LoVo (cell line): Measurements from ENCODE around the gene THAP2.

Experiments
- DNase-seq: peaks from one replicate; pipeline ENCODE4 v3.0.0-alpha.2; 2016; ENCODE audit warnings: low spot score

THAP2 gene

GRCh38 chr12:71663561-71664410 lies at the start of gene THAP2, which contains the start of gene ZFC3H1:
THAP2 (plus strand) TSS chr12:71664301; CDS start chr12:71664510, 209 bp downstream.
ZFC3H1 (minus strand) TSS chr12:71663848; CDS start chr12:71663610, 238 bp downstream.
- DNase-seq = peak; percentile 100

GRCh38 chr12:71621938-71622337 lies 42.2 kb upstream of the THAP2 start:
- no peak for DNase-seq

GRCh38 chr12:71625476-71625875 lies 38.6 kb upstream of the THAP2 start:
- no peak for DNase-seq

DNA sequence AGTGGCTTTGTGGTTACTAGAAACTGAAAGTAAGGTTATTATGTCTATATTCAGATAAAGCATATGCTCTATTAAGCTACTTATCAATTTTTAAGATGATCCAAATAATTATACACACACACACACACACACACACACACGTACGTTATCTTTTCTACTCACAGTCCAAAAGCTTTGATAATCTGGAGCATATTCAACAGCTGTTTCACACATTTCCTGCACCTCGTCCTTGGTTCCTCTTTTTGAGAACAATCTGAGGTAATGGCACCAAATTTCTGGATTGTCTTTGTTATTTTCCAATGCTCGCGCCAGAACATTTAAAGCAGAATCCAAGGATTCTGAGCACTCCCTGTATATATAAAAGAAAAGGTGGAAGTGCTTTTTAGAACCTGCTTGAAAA lies 38.0 kb upstream of the THAP2 start:
- no peak for DNase-seq

DNA sequence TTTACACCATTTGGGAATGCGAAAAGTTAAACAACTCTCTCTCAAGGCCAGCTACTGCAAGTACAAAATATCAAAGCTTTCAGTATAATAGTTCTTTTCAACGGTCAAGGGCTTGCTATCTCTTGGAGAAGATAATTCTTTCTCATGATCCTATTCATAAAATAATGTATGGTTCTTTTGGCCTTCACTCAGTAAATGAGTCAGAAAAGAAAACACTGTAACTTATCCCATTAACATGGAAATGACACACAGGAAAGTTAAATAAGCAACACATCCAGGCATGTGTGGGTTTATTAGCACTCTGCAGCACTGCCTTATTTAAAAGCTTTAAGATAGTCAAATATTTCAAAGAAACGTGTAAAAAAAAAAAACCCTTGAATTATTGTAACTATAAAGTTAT lies 37.3 kb upstream of the THAP2 start:
- DNase-seq = no peak

GRCh38 chr12:71627438-71628002 lies 36.6 kb upstream of the THAP2 start:
- DNase-seq = no peak

- peak; percentile 79 for DNase-seq
These were observed 27.4 kb upstream of the THAP2 start for GRCh38 chr12:71636704-71637115.

DNA sequence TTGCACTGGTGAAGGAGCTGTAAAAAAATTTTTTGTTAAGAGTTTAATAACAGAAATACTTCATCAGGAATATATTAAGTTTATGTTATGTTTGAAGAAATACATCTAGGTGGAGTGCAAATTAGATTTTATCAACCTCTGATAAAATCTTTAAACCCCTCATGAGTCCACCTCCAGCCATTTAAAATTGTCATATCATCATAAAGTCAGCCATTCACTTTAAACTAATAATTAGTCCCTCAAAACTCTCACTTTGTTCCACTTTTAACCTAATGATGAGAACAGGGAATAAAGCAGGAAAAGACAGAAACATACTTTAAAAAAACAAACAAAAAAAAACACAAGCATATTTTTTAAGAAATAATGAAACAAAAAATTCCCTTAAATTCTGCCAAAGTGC lies 25.6 kb upstream of the THAP2 start:
- DNase-seq = no peak

GRCh38 chr12:71639341-71639760 lies 24.8 kb upstream of the THAP2 start:
- no peak for DNase-seq

GRCh38 chr12:71640316-71640715 lies 23.8 kb upstream of the THAP2 start:
- DNase-seq = no peak

DNA sequence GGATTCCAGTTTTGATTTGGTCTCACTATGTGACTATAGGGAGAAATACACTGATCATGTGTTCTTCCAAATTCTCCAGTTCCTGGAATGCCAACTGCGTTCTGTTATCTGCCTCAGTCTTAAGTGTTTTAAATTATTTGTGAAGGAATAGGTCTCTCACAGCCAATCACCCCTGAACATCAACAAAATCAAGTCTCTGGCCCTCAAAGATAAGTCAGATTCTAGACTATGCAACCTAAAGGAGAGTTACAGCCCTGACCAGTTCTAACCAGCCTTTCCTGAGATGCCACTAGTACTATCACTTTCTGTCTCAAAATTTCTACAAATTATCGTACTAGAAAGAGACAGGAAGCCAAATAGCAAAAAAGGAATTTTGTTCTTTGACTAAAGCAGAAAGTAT lies 22.7 kb upstream of the THAP2 start:
- DNase-seq = no peak

- no peak for DNase-seq
These were observed 21.8 kb upstream of the THAP2 start for GRCh38 chr12:71642264-71642663.

GRCh38 chr12:71645268-71645667 lies 18.8 kb upstream of the THAP2 start:
- DNase-seq = no peak

GRCh38 chr12:71646512-71646911 lies 17.6 kb upstream of the THAP2 start:
- no peak for DNase-seq

- no peak for DNase-seq
These were observed 15.6 kb upstream of the THAP2 start for GRCh38 chr12:71648537-71648936.

GRCh38 chr12:71649401-71649800 lies 14.7 kb upstream of the THAP2 start:
- no peak for DNase-seq

DNA sequence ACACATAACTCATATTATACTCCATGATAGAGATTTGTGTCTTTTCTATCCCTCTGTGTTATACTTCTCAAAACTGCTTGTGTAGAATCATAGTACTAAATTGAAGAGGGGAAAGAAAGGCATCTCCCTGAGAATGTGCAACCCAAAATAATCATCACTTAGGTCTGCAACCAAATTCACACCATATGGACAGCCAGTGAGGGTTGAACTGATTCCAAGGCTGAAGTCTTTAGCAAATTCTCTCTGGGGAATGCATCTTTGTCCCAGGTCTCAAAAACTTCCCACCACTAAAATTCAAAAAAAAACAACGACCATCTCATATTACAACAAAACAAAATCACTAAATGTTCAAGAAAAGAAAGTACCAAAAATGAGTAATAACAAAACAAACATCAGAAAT lies 11.4 kb upstream of the THAP2 start:
- no peak for DNase-seq

GRCh38 chr12:71653137-71653536 lies 11.0 kb upstream of the THAP2 start:
- DNase-seq = no peak

DNA sequence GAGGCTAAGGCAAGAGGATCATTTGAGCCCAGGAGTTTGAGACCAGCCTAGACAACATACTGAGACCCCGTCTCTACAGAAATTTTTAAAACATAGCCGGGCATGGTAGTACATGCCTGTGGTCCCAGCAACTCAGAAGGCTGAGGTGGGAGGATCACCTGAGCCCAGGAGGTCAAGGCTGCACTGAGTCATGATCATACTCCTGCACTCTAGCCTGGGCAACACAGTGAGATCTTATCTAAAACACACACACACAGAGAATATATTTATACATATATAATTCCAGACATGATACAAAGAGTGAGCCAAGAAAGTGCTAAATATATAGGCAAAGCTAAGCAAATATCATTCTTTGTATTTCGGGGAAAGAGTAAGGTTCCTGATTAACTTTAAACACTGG lies 9.9 kb upstream of the THAP2 start:
- no peak for DNase-seq

- no peak for DNase-seq
These were observed 8.6 kb upstream of the THAP2 start for GRCh38 chr12:71655495-71655894.

DNA sequence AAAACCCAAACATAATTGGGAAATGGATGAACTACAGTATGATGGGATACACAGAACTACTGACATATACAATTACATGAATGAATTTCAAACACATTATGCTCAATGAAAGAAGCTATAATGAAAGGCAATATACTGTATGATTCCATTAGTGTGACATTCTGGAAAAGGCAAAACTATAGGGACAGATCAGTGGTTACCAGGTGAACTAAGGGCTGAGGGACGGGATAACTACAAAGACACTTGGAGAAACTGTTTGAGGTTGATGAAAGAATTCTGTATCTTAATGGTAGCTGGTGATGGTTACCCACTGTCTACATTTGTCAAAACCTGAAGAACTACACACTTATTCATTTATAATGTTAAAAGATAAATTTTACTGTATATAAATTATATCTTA lies 8.2 kb upstream of the THAP2 start:
- no peak for DNase-seq

- DNase-seq = no peak
These were observed 7.4 kb upstream of the THAP2 start for GRCh38 chr12:71656740-71657139.

- no peak for DNase-seq
These were observed 2.0 kb upstream of the THAP2 start for GRCh38 chr12:71661977-71662530.
